ENCODE results near the gene SPEG.
A peak's percentile ranks its signal among the peaks of the same experiment; 100 is the strongest.

SPEG gene

GRCh38 chr2:219446101-219446504 lies 11.5 kb downstream of the SPEG start:
- no peak for DNase-seq

GRCh38 chr2:219446689-219447088 lies 12.0 kb downstream of the SPEG start:
- no peak for DNase-seq

GRCh38 chr2:219447242-219448098 lies 12.8 kb downstream of the SPEG start:
- DNase-seq: no peak

- no peak for DNase-seq
Observed at GRCh38 chr2:219448099-219448775, 13.6 kb downstream of the SPEG start.

GRCh38 chr2:219448776-219449341 lies 14.2 kb downstream of the SPEG start:
- no peak for DNase-seq

GRCh38 chr2:219449609-219450008 lies 15.0 kb downstream of the SPEG start:
- no peak for DNase-seq

GRCh38 chr2:219451661-219452360 lies 17.2 kb downstream of the SPEG start:
- no peak for DNase-seq

- no peak for DNase-seq
Observed at GRCh38 chr2:219452361-219453317, 18.0 kb downstream of the SPEG start.

GRCh38 chr2:219453671-219454590 lies 19.3 kb downstream of the SPEG start:
- DNase-seq: no peak

- no peak for DNase-seq
Observed at GRCh38 chr2:219455581-219455980, 20.9 kb downstream of the SPEG start.

GRCh38 chr2:219457784-219458369 lies 23.2 kb downstream of the SPEG start:
- peak; percentile 24 for DNase-seq

- DNase-seq: no peak
Observed at GRCh38 chr2:219458996-219459395, 24.4 kb downstream of the SPEG start.

- peak; percentile 28 for DNase-seq
Observed at GRCh38 chr2:219459460-219460311, 25.0 kb downstream of the SPEG start.

GRCh38 chr2:219460424-219460926 lies 25.8 kb downstream of the SPEG start:
- no peak for DNase-seq

GRCh38 chr2:219461047-219461514 lies 26.4 kb downstream of the SPEG start:
- no peak for DNase-seq

GRCh38 chr2:219461669-219462068 lies 27.0 kb downstream of the SPEG start:
- DNase-seq: no peak

GRCh38 chr2:219462349-219462748 lies 27.7 kb downstream of the SPEG start:
- no peak for DNase-seq

GRCh38 chr2:219464286-219465032 lies 29.8 kb downstream of the SPEG start:
- no peak for DNase-seq

All from stimulated activated CD4-positive, alpha-beta T cell treated with anti-CD3 and anti-CD28 coated beads, Interleukin-1b, Interleukin-23, amount 100 ng/mL, for 48 hours (primary cell).